ENCODE measurements around the gene DUSP12.

The DUSP12 gene

GRCh38 chr1:161770250-161770649, 20.7 kb downstream of the DUSP12 start:
- DNase-seq (ENCODE audit: low spot score): no peak

GRCh38 chr1:161771161-161771560, 21.6 kb downstream of the DUSP12 start:
- DNase-seq (ENCODE audit: low spot score): no peak

GRCh38 chr1:161771973-161772372, 22.4 kb downstream of the DUSP12 start:
- no peak for DNase-seq (ENCODE audit: low spot score)

GRCh38 chr1:161772397-161772796, 22.8 kb downstream of the DUSP12 start:
- no peak for DNase-seq (ENCODE audit: low spot score)

- no peak for DNase-seq (ENCODE audit: low spot score)
Measured at GRCh38 chr1:161773791-161774190, 24.2 kb downstream of the DUSP12 start.

- no peak for DNase-seq (ENCODE audit: low spot score)
Measured at GRCh38 chr1:161777261-161777660, 27.7 kb downstream of the DUSP12 start.

- DNase-seq (ENCODE audit: low spot score): no peak
Measured at GRCh38 chr1:161778522-161778921, 28.9 kb downstream of the DUSP12 start.

GRCh38 chr1:161779393-161779792, 29.8 kb downstream of the DUSP12 start:
- DNase-seq (ENCODE audit: low spot score): no peak

- peak; percentile 43 for DNase-seq (ENCODE audit: low spot score)
Measured at GRCh38 chr1:161781995-161782394, 32.4 kb downstream of the DUSP12 start.

- DNase-seq (ENCODE audit: low spot score): no peak
Measured at GRCh38 chr1:161782886-161783285, 33.3 kb downstream of the DUSP12 start.

GRCh38 chr1:161784968-161785367, 35.4 kb downstream of the DUSP12 start:
- DNase-seq (ENCODE audit: low spot score): no peak

- DNase-seq (ENCODE audit: low spot score): no peak
Measured at GRCh38 chr1:161787355-161787754, 37.8 kb downstream of the DUSP12 start.

- DNase-seq (ENCODE audit: low spot score): no peak
Measured at GRCh38 chr1:161790587-161791317, 41.2 kb downstream of the DUSP12 start.

- peak; percentile 23 for DNase-seq (ENCODE audit: low spot score)
Measured at GRCh38 chr1:161791904-161792655, 42.5 kb downstream of the DUSP12 start.

- peak; percentile 56 for DNase-seq (ENCODE audit: low spot score)
Measured at GRCh38 chr1:161792740-161793139, 43.2 kb downstream of the DUSP12 start.

- DNase-seq (ENCODE audit: low spot score): no peak
Measured at GRCh38 chr1:161799792-161800191, 50.2 kb downstream of the DUSP12 start.

GRCh38 chr1:161801955-161802354, 52.4 kb downstream of the DUSP12 start:
- no peak for DNase-seq (ENCODE audit: low spot score)

- no peak for DNase-seq (ENCODE audit: low spot score)
Measured at GRCh38 chr1:161803181-161803580, 53.6 kb downstream of the DUSP12 start.

GRCh38 chr1:161805399-161806197, 56.0 kb downstream of the DUSP12 start:
- DNase-seq (ENCODE audit: low spot score): no peak
